DND-41 (cell line): Measurements from ENCODE around the gene NRXN3.
A peak's percentile ranks its signal among the peaks of the same experiment; 100 is the strongest.

Experiments
- ATAC-seq: fragments of 200-7000 bp; cut with Tn5 transposase; 3 replicates; pipeline ENCODE4 v1.9.1; 2021; ENCODE audit warnings: low read depth; ENCODE audit not compliant: insufficient read depth
- DNase-seq: peaks from one replicate; pipeline ENCODE4 v3.0.0-alpha.2; 2020
- H2AFZ ChIP-seq: 2 replicates; pipeline ENCODE4 v1.6.0; 2012; ENCODE audit warnings: low read depth, low read length
- H3K27ac ChIP-seq: 2 replicates; pipeline ENCODE4 v1.5.1; 2012; ENCODE audit warnings: low read length, inconsistent platforms
- H3K27me3 ChIP-seq: fragments of 200-600 bp; sonication (generic); 2 replicates; pipeline ENCODE4 v1.6.0; 2012; ENCODE audit warnings: low read length, mild to moderate bottlenecking, inconsistent platforms; ENCODE audit not compliant: insufficient read depth, poor library complexity
- H3K36me3 ChIP-seq: 2 replicates; pipeline ENCODE4 v1.5.1; 2012; ENCODE audit warnings: low read length, inconsistent platforms; ENCODE audit not compliant: insufficient read depth
- H3K4me1 ChIP-seq: 2 replicates; pipeline ENCODE4 v1.5.1; 2012; ENCODE audit warnings: mild to moderate bottlenecking, low read length; ENCODE audit not compliant: insufficient read depth
- H3K4me2 ChIP-seq: 2 replicates; pipeline ENCODE4 v1.6.0; 2012; ENCODE audit warnings: mild to moderate bottlenecking, moderate library complexity, low read length, inconsistent platforms; ENCODE audit not compliant: insufficient read depth
- H3K4me3 ChIP-seq, 2 experiments: fragments of 200-600 bp in 1 of 2; shearing (Covaris generic) in 1 of 2; 2 replicates each; pipeline ENCODE4 v1.5.1; 2012 to 2016; ENCODE audit warnings: inconsistent platforms in 2 of 2, low read length in 2 of 2, mild to moderate bottlenecking in 2 of 2, low read depth in 1 of 2, moderate library complexity in 1 of 2
- H3K79me2 ChIP-seq: 2 replicates; pipeline ENCODE4 v1.6.0; 2012; ENCODE audit warnings: low read length, inconsistent platforms; ENCODE audit not compliant: insufficient read depth
- H3K9ac ChIP-seq: 2 replicates; pipeline ENCODE4 v1.6.0; 2012; ENCODE audit warnings: low read depth, mild to moderate bottlenecking, inconsistent platforms, low read length, moderate library complexity
- H3K9me3 ChIP-seq: 2 replicates; pipeline ENCODE4 v1.5.1; 2012; ENCODE audit warnings: low read length, moderate library complexity, mild to moderate bottlenecking, inconsistent platforms; ENCODE audit not compliant: insufficient read depth, severe bottlenecking
- H4K20me1 ChIP-seq: 2 replicates; pipeline ENCODE4 v1.6.0; 2012; ENCODE audit warnings: low read length; ENCODE audit not compliant: insufficient read depth
- CTCF ChIP-seq: IDR thresholded peaks from 2 replicates; pipeline ENCODE4 v1.5.1; 2012; ENCODE audit warnings: borderline replicate concordance, low read length, moderate library complexity, mild to moderate bottlenecking; ENCODE audit not compliant: poor library complexity, severe bottlenecking; ENCODE audit errors: extremely low read depth
- EZH2 ChIP-seq: IDR thresholded peaks from 3 replicates; pipeline ENCODE4 v1.6.1; 2012; ENCODE audit warnings: borderline replicate concordance, low read depth, mild to moderate bottlenecking, moderate library complexity, low read length, inconsistent platforms; ENCODE audit not compliant: severe bottlenecking

The NRXN3 gene

GRCh38 chr14:78445275-78445674 lies 275.1 kb downstream of the NRXN3 start:
- Histone ChIP-seq H3K9me3 (no peaks in the 10 kb centered on the region), H3K4me2 (no peak overlapping the region), H3K27ac (no peak overlapping the region), H3K9ac (no peak overlapping the region), H4K20me1 (no peaks in the 10 kb centered on the region), H3K4me1 (no peaks in the 10 kb centered on the region), H3K4me3 (no peak overlapping the region), H3K36me3 (no peaks in the 10 kb centered on the region), H3K79me2 (no peaks in the 10 kb centered on the region), H2AFZ (no peak overlapping the region), H3K27me3 (no peaks in the 10 kb centered on the region)
- peak; percentile 59; the same call in 1 of the 3 replicates for ATAC-seq
- TF ChIP-seq CTCF (no peak), EZH2 (no peak)
- DNase-seq: peak; percentile 4

GRCh38 chr14:78446807-78447206 lies 276.6 kb downstream of the NRXN3 start:
- ATAC-seq (no peak), DNase-seq (no peak)
- H4K20me1 ChIP-seq: no peaks in the 10 kb centered on the region
- H3K9ac ChIP-seq: no peak overlapping the region
- H2AFZ ChIP-seq: no peak overlapping the region
- TF ChIP-seq CTCF (no peak), EZH2 (no peak)
- no peak overlapping the region for H3K27ac ChIP-seq
- no peaks in the 10 kb centered on the region for H3K79me2 ChIP-seq
- no peaks in the 10 kb centered on the region for H3K4me1 ChIP-seq
- no peaks in the 10 kb centered on the region for H3K27me3 ChIP-seq
- no peaks in the 10 kb centered on the region for H3K36me3 ChIP-seq
- H3K4me2 ChIP-seq: no peak overlapping the region
- no peaks in the 10 kb centered on the region for H3K9me3 ChIP-seq
- no peak overlapping the region for H3K4me3 ChIP-seq

GRCh38 chr14:78448164-78449094 lies 278.3 kb downstream of the NRXN3 start:
- peak; percentile 60 for ATAC-seq

More at GRCh38 chr14:78448164-78449094, 278.3 kb downstream of the NRXN3 start:
- Histone ChIP-seq H3K9me3 (no peaks in the 10 kb centered on the region), H3K4me3 (no peak overlapping the region), H3K4me1 (no peaks in the 10 kb centered on the region), H3K4me2 (no peak overlapping the region), H3K9ac (no peak overlapping the region), H4K20me1 (no peaks in the 10 kb centered on the region), H3K27me3 (no peaks in the 10 kb centered on the region), H3K79me2 (no peaks in the 10 kb centered on the region), H2AFZ (no peak overlapping the region), H3K36me3 (no peaks in the 10 kb centered on the region), H3K27ac (no peak overlapping the region)
- peak; percentile 59 for DNase-seq
- peak; percentile 90 for TF ChIP-seq CTCF
- no peak for TF ChIP-seq EZH2
